Measurements from ENCODE around the gene MICALL2. TPM values are rescaled to one million over a fixed set of nuclear protein-coding genes. Genes with fewer than 3 reads are reported as not detected.

MICALL2 gene
- total RNA-seq, 1 donor from 2014 or later, result 11.0 TPM

- DNase-seq (ENCODE audit: low read depth, low spot score), result no peak
These were observed 25.0 kb downstream of the MICALL2 start for GRCh38 chr7:1434165-1434718.

DNA sequence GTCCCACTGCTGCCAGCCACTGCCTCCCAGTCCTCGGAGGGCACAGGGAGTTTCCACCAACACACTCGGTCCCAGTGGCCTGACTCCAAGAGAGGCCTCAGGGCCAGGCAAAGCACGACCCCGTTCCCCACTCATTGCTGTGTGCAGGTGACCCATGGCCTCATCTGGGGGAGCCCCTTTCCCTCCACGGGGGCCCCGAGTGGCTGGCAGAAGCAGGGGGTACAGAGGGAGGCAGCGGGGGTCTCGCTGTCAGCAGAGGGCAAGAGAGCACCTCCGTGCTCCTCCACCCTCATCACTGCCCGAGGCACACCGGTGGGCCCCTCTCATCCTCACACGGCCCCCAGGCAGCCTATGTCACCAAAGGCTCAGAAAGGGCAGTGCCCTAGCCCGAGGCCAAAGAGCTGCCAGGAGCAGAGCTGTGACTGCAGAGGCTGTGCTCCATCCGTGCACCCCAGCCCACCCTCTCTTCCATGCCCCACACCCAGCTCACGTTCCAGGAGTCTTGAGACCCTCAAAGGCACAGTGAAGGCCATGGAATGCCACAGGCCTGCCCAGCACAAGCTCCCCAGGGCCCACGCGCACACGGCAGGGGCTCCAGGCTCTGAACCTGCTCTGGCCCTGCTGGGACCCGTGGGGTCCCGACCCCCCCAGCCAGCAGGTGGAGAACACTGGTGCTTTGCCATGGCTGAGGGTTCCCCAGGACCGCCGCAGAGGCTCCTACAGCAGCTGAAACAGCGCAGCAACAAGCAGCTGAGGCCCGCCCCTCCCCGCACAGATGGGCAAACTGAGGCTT, 25.9 kb downstream of the MICALL2 start:
- no peak for DNase-seq (ENCODE audit: low read depth, low spot score)

- no peak for DNase-seq (ENCODE audit: low read depth, low spot score)
These were observed 26.7 kb downstream of the MICALL2 start for GRCh38 chr7:1432411-1433082.

DNA sequence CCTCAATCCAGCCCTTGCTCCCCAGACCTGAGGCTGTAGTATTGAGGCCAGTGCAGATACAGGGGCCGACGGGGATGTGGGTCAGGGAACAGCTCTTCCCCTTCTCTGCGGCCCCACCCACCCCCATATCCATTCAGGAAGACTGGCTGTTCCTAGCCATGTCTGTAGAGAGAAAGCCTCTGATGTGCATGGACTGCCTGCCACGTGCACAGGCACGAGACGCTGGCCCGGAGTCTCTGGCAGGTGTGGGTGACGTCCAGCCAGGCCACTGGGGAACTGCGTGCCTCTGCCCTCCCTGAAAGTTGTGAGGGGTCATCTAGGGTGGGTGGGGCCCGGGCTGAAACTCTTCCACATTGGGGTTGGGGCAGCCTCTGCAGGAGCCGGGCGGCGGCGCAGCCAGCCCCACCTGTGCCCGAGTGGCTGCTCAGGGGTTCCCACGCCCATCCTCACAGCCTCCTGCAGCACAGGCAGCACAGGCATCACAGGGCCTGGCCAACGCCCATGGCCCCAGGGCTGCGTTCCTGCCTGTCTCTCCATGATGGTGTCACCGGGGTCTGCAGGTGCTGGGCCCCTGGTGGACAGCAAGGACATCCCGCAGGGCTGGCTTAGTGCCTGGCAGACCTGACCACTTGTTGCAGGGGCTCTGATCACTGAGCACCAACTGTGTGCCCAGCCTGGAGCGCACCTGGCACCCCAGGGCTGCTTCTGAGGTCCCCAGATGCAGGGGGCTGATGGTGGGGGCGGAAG, 27.5 kb downstream of the MICALL2 start:
- DNase-seq (ENCODE audit: low read depth, low spot score), result no peak

- no peak for DNase-seq (ENCODE audit: low read depth, low spot score)
These were observed 28.0 kb downstream of the MICALL2 start for GRCh38 chr7:1431226-1431625.

- DNase-seq (ENCODE audit: low read depth, low spot score), result no peak
These were observed 29.0 kb downstream of the MICALL2 start for GRCh38 chr7:1430056-1430845.

DNA sequence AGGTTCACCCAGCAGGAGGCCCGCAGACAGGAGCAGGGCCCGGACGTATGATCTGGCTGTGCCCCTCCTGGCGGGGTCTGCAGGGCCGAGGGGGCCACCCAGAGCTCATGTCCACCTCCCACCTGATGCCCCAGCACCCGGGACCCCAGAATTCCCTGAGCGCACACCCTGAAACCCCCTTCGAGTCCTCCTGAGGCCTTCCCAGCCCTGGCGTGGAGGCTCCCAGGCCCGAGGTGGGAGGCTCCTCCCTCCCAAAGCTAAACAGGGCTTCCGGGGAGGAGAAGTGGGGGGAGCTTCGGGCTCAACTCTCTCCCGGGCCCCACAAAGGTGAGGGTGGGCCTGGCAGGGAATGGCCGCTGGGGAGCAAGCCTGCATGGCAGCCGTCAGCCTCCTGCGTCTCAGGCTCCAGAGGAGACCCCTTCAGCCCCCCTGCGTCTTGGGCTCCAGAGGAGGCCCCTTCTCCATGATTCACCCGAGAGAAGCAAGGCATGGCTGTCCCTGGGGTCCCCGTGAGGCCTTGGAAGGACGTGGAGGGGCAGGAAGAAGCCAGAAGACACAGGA, 30.2 kb downstream of the MICALL2 start:
- DNase-seq (ENCODE audit: low read depth, low spot score), result no peak

DNA sequence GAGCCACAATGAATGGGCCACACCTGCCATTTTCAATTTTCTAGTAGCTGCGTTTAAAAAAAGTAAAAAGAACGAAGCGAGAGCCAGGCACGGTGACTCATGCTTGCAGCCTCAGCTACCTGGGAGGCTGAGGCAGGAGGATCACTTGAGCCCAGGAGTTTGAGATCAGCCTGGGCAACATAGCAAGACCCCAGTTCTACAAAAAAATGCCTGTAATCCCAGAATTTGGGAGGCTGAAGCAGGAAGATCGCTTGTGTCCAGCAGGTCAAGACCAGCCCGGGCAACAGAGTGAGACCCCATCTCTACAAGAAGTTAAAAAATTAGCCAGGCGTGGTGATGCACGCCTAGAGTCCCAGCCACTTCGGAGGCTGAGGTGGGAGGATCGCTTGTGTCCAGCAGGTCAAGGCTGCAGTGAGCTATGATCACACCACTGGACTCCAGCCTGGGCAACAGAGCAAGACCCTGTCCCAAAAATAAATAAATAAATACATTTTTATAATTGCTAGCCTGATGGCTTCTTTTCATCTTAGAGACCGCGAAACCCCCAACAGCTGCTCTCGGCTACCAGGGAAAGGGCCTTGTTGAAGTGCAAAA, 32.1 kb downstream of the MICALL2 start:
- no peak for DNase-seq (ENCODE audit: low read depth, low spot score)

- DNase-seq (ENCODE audit: low read depth, low spot score), result no peak
These were observed 32.8 kb downstream of the MICALL2 start for GRCh38 chr7:1426474-1426873.

- no peak for DNase-seq (ENCODE audit: low read depth, low spot score)
These were observed 33.8 kb downstream of the MICALL2 start for GRCh38 chr7:1425292-1426136.

GRCh38 chr7:1424041-1424440, 35.2 kb downstream of the MICALL2 start:
- no peak for DNase-seq (ENCODE audit: low read depth, low spot score)

DNA sequence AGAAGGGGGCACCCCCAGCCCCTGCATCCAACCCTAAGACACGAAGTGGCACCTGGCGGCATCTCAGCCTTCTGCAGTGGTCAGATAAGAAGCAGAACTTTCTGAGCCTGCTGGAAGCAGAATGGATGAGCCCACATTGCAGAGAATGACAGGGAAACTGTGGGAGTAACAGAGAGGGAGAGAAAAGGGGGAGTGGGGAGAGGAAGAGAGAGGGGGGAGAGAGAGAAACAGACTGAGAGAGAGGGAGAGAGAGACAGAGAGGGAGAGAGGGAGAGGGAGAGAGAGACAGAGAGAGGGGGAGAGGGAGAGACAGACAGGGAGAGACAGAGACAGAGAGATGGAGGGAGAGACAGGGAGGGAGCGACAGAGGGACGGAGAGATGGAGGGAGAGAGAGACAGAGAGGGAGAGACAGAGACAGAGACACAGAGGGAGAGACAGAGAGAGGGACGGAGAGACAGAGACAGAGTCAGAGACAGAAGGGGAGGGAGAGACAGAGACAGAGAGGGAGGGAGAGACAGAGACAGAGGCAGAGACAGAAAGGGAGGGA, 35.9 kb downstream of the MICALL2 start:
- no peak for DNase-seq (ENCODE audit: low read depth, low spot score)

DNA sequence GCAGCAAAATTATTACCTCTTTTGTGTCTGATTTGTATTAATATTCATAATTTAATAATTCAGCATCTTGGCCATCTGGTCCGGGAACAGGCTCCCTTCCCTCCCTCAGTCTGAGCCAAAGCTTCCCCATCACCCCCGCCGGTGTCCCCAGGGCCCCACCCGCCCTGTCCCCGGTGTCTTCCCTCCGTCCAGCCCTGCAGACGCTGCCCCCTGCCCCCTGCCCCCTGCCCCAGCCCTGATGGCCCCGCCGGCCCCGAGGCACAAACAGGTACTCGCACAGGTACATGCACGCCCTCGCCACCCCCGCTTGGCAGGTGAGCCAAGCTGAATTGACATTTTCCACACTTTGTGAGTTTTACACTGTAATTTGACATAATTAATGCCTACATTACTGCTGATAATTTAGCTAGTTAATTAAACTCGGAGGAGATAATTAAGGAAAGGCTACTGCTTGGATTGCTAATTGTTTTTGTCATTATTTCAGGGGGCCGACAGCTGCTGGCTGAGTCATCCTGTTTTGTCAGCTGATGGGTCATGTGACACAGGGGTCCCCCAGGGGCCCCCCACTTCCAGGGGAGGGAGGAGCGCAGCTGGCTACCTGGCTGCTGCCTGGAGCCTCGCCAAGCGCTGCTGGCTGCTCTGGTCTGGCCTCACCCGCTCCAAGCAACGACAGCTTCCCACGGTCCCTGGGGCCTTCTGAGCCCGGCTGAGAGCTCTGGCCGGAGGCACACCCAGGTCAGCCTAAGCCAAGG, 36.6 kb downstream of the MICALL2 start:
- no peak for DNase-seq (ENCODE audit: low read depth, low spot score)

- no peak for DNase-seq (ENCODE audit: low read depth, low spot score)
These were observed 37.3 kb downstream of the MICALL2 start for GRCh38 chr7:1421946-1422345.

DNA sequence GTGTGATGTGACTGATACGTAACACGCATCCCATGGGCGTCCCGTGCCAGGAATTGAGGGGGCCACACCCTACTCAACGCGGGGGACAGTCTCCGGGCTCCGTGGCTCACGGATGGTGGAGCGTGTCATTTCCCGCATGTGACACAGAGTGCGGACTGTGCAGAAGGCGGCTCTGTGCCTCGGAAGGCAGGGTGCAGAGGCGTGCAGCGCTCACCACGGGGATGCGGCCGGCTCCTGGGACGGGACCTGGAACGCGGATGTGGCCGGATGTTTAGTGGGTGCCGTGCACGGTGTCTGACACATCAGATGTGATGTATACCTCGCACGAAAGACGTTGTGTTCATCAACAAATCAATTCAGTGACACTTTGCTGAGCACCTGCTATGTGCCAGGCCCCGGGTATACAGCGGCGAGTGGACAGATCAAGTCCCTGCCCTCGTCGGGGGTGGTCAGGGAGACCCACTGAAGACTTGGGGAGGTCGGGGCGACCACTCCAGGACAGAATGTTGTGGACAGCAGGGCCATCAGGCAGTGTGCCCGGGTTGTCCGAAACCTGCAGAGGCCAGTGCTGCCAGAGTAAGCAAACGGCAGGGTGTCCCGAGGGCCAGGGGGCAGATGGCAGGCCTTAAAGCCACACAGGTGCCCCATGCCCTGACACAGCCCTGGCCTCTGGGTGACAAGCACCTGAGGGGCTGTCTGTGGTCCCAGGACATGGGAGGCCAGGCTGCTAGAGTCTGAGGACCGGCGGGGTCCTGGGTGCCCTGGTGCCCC, 38.1 kb downstream of the MICALL2 start:
- no peak for DNase-seq (ENCODE audit: low read depth, low spot score)

DNA sequence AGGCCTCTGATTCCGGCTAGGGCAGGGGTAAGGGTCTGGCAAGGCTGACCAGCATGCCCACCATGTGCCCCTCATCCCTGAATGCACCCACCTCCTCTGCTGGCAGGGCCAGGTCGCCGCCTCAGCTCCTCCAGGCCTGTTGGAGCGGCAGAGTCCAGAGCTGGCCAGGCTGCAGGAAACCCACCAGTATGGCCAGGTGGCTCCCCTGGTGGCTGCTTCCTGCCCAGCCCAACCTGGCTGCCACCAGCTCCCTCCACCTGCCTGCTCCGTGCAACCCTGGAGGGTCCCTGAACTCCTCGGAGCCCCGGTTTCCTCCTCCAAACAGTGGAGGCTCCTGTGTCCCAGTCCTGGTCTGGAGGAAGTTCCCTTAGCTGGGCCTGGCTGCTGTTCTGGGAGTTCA, 39.6 kb downstream of the MICALL2 start:
- DNase-seq (ENCODE audit: low read depth, low spot score), result no peak

GRCh38 chr7:1419310-1419634, 40.0 kb downstream of the MICALL2 start:
- DNase-seq (ENCODE audit: low read depth, low spot score), result no peak

Data from pulmonary artery endothelial cell (primary cell).